Measurements from ENCODE around the gene NAAA. TPM values are rescaled to one million over a fixed set of nuclear protein-coding genes. Genes with fewer than 3 reads are reported as not detected.

Gene NAAA
- total and polyA plus RNA-seq, 2 donors (not counting 1 experiment from before 2014, with no cell fraction given) = 51.4 to 55.2 TPM

- Histone ChIP-seq H3K79me2 (ENCODE audit: control insufficient read depth, insufficient read depth, low read length) (peaks cover 15% of the 10 kb centered on the region), H3K4me1 (ENCODE audit: control insufficient read depth in 2 of 2, insufficient read depth in 2 of 2, low read length in 2 of 2) (peaks cover 5 to 14% of the 10 kb centered on the region in 2 donors), H2AFZ (ENCODE audit: insufficient read depth, low read depth, low read length, poor library complexity, severe bottlenecking) (peak overlapping the region; percentile 95), H3K36me3 (replicated peaks in 1 of 2; ENCODE audit: control extremely low read depth in 1 of 2, control insufficient read depth in 1 of 2, extremely low read depth in 1 of 2, insufficient read depth in 2 of 2, low read length in 1 of 2) (peaks cover 0 to 22% of the 10 kb centered on the region in 2 experiments), H3K27me3 (replicated peaks in 1 of 4; ENCODE audit: control extremely low read depth in 1 of 4, control insufficient read depth in 3 of 4, insufficient read depth in 4 of 4, low read length in 3 of 4) (no peaks in the 10 kb centered on the region), H3K4me3 (ENCODE audit: control extremely low read depth in 1 of 5, extremely low read depth in 1 of 5, insufficient read depth in 1 of 5, low read depth in 2 of 5, low read length in 4 of 5) (peak overlapping the region; percentile 80 to 98 (median 97)), H4K20me1 (ENCODE audit: control insufficient read depth, insufficient read depth, low read length, poor library complexity, severe bottlenecking) (no peaks in the 10 kb centered on the region), H3K27ac (ENCODE audit: low read length in 2 of 2) (peak overlapping the region; percentile 78 to 79), H3K4me2 (replicated peaks; ENCODE audit: low read depth, low read length, poor library complexity, severe bottlenecking) (peak overlapping the region; percentile 83), H3K9ac (ENCODE audit: low read length) (peak overlapping the region; percentile 82), H3K9me3 (ENCODE audit: control extremely low read depth in 1 of 3, control insufficient read depth in 2 of 3, insufficient read depth in 1 of 3, low read length in 2 of 3) (no peaks in the 10 kb centered on the region)
- Mint-ChIP-seq H3K4me3 (peak overlapping the region; percentile 99), H3K4me1 (peaks cover 14% of the 10 kb centered on the region), H3K27me3 (no peaks in the 10 kb centered on the region), H3K9me3 (ENCODE audit: insufficient read depth) (no peaks in the 10 kb centered on the region), H3K27ac (peak overlapping the region; percentile 98)
- POLR2A ChIA-PET = interaction anchor here (0.7 to 1.6 kb wide), 6 partner anchors 11 to 427 kb away, joined by 3 to 15 read pairs (median 4); no protein-coding TSS in a partner anchor
- CTCF ChIA-PET = interaction anchor here (1.1 to 3.8 kb wide), 5 partner anchors 24 to 216 kb away, joined by 3 to 17 read pairs (median 5); partner anchors contain the start of gene USO1
- TF ChIP-seq CTCF (IDR thresholded peaks at IDR 0.05) = no peak
- no peak for TF ChIP-seq EZH2 (IDR thresholded peaks at IDR 0.05; ENCODE audit: borderline replicate concordance, insufficient read depth, low read depth, low read length, poor library complexity, severe bottlenecking)
- WGBS (ENCODE audit: insufficient coverage) = under 1% methylated on average over 66 of the region's 67 CpGs
- DNase-seq (peak; percentile 80), ATAC-seq (ENCODE audit: low read depth) (peak; percentile 68)
- intact Hi-C loops (cut with micrococcal nuclease) = loop anchor here (1.0 to 10.0 kb wide), 6 partner anchors 39 to 426 kb away; partner anchors contain the start of genes CDKL2, NUP54, RCHY1 and SCARB2
Measured at GRCh38 chr4:75939890-75940691, 722 bp downstream of the NAAA start.

GRCh38 chr4:75935628-75936027, 5.2 kb downstream of the NAAA start:
- Histone ChIP-seq H3K27ac (ENCODE audit: low read length in 2 of 2) (no peak overlapping the region), H3K79me2 (ENCODE audit: control insufficient read depth, insufficient read depth, low read length) (peaks cover 15% of the 10 kb centered on the region), H3K4me3 (ENCODE audit: control extremely low read depth in 1 of 5, extremely low read depth in 1 of 5, insufficient read depth in 1 of 5, low read depth in 2 of 5, low read length in 4 of 5) (no peak overlapping the region), H3K4me2 (replicated peaks; ENCODE audit: low read depth, low read length, poor library complexity, severe bottlenecking) (no peak overlapping the region), H3K27me3 (replicated peaks in 1 of 4; ENCODE audit: control extremely low read depth in 1 of 4, control insufficient read depth in 3 of 4, insufficient read depth in 4 of 4, low read length in 3 of 4) (no peaks in the 10 kb centered on the region), H3K36me3 (replicated peaks in 1 of 2; ENCODE audit: control extremely low read depth in 1 of 2, control insufficient read depth in 1 of 2, extremely low read depth in 1 of 2, insufficient read depth in 2 of 2, low read length in 1 of 2) (peaks cover 0 to 40% of the 10 kb centered on the region in 2 experiments), H4K20me1 (ENCODE audit: control insufficient read depth, insufficient read depth, low read length, poor library complexity, severe bottlenecking) (no peaks in the 10 kb centered on the region), H3K9me3 (ENCODE audit: control extremely low read depth in 1 of 3, control insufficient read depth in 2 of 3, insufficient read depth in 1 of 3, low read length in 2 of 3) (no peaks in the 10 kb centered on the region), H3K4me1 (ENCODE audit: control insufficient read depth in 2 of 2, insufficient read depth in 2 of 2, low read length in 2 of 2) (peaks cover 5 to 9% of the 10 kb centered on the region in 2 donors), H2AFZ (ENCODE audit: insufficient read depth, low read depth, low read length, poor library complexity, severe bottlenecking) (no peak overlapping the region), H3K9ac (ENCODE audit: low read length) (no peak overlapping the region)
- ATAC-seq (ENCODE audit: low read depth) (no peak), DNase-seq (no peak)
- intact Hi-C loops (cut with micrococcal nuclease) = no loop called here
- ChIA-PET POLR2A (no interaction called here), CTCF (interaction anchor here (1.1 kb wide), 1 partner anchor 21 kb away, joined by 3 read pairs; no protein-coding TSS in a partner anchor)
- peaks cover 14% of the 10 kb centered on the region for H3K4me1 Mint-ChIP-seq
- no peak overlapping the region for H3K27ac Mint-ChIP-seq
- H3K27me3 Mint-ChIP-seq = no peaks in the 10 kb centered on the region
- TF ChIP-seq CTCF (IDR thresholded peaks at IDR 0.05) = no peak
- TF ChIP-seq EZH2 (IDR thresholded peaks at IDR 0.05; ENCODE audit: borderline replicate concordance, insufficient read depth, low read depth, low read length, poor library complexity, severe bottlenecking) = no peak
- H3K4me3 Mint-ChIP-seq = no peak overlapping the region
- H3K9me3 Mint-ChIP-seq (ENCODE audit: insufficient read depth) = no peaks in the 10 kb centered on the region
- WGBS (ENCODE audit: insufficient coverage) = no CpG with 5 or more reads among the region's 1 CpG
